Activated CD8-positive, alpha-beta memory T cell treated with anti-CD3 and anti-CD28 coated beads, Interleukin-2, amount 10 ng/mL, durations not matched to agents 7 days and 5 days (primary cell): Measurements from ENCODE around the gene SAV1. TPM values are rescaled to one million over a fixed set of nuclear protein-coding genes. Genes with fewer than 3 reads are reported as not detected.
"Not testable (repeated sequence)": the region's sequence is repeated elsewhere in the genome, so short reads cannot be mapped to it uniquely, and the experiment has no call there.

Experiments used
- ATAC-seq: fragments of 150-1000 bp; cut with Tn5 transposase; one replicate; pipeline ENCODE4 v1.10.0; 2021; ENCODE audit warnings: moderate library complexity
- CTCF ChIA-PET: fragments of 350-600 bp; sonication (Branson Sonifier 250); formaldehyde crosslinking; loops from one replicate; lab custom pipeline; 2021; ENCODE audit warnings: antibody characterized with exemption; lab: Charles Lee
- DNase-seq: peaks from one replicate; pipeline ENCODE4 v3.0.0-alpha.2; 2020
- H3K27ac Mint-ChIP-seq: one replicate; pipeline ENCODE4 v1.8.0; 2021; ENCODE audit warnings: mild to moderate bottlenecking, mixed read lengths
- H3K27me3 Mint-ChIP-seq: one replicate; pipeline ENCODE4 v1.8.0; 2021; ENCODE audit warnings: mixed read lengths
- H3K36me3 Mint-ChIP-seq: one replicate; pipeline ENCODE4 v1.8.0; 2021; ENCODE audit warnings: mild to moderate bottlenecking, mixed read lengths
- H3K4me1 Mint-ChIP-seq: one replicate; pipeline ENCODE4 v1.8.0; 2021; ENCODE audit warnings: mixed read lengths
- H3K4me3 Mint-ChIP-seq: one replicate; pipeline ENCODE4 v1.8.0; 2021; ENCODE audit warnings: mild to moderate bottlenecking, moderate library complexity, mixed read lengths
- H3K9me3 Mint-ChIP-seq: one replicate; pipeline ENCODE4 v1.8.0; 2022; ENCODE audit warnings: low read depth, mixed read lengths
- total RNA-seq, 2 experiments: library from RNA; stranded (reverse); gene quantifications; one replicate each; pipeline ENCODE4 v1.2.3, GENCODE V29; 2021

The SAV1 gene
- 1 to 10 TPM; 4.4 to 5.8 TPM for total RNA-seq

DNA sequence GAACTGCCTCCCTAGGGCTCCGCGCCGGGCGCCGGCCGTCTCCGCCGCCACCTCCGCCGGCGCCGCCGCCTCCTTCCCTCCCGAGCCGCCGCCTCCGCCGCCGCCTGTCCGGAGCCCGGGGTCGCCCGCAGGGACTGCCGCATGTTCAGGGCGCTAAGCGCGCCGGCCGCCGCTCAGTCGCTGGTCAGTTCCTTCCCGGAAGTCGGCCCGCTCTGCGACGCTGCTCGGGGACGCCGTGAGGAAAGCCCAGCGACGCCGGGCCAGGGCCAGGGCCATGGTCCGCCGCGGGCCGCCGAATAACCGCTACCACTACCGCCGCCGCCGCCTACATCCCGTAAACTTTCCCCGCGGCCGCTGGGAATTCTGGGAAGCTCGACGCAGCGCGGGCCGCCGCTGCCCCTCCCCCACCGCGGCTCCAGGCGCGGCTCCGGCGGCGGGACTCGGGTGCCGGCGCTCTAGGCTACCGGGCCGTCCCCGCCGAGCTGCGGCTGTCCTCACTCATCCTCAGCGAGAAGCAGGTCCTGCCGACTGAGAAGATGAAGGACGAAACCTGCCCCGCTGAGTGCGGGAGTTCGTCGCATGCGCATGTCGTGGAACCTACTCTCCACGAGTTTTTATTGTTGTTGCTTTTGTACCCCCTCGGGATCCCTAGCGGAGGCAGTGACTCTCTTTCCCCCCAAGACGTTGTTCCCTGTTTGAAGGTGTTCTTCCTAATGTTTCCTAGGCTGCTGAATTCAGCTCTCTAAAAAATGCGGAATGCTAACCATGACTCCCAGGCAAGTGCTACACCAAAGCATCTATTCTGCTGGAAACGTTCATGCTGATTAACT, at the start of gene SAV1:
SAV1 (minus strand) TSS at position 311 of the 830 bp plus-strand sequence. CDS start 339 bp downstream, outside the sequence.
- ATAC-seq (peak; percentile 81), DNase-seq (peak; percentile 62)
- CTCF ChIA-PET: interaction anchor here (0.9 kb wide), 1 partner anchor 24 kb away, joined by 3 read pairs; no protein-coding TSS in a partner anchor
- Mint-ChIP-seq H3K9me3 (no peaks in the 10 kb centered on the region), H3K4me1 (peaks cover 12% of the 10 kb centered on the region), H3K4me3 (no peak within 1 kb of the TSS), H3K36me3 (peaks cover 10% of the 10 kb centered on the region), H3K27me3 (no peaks in the 10 kb centered on the region), H3K27ac (peak within 1 kb of the TSS; percentile 58)

DNA sequence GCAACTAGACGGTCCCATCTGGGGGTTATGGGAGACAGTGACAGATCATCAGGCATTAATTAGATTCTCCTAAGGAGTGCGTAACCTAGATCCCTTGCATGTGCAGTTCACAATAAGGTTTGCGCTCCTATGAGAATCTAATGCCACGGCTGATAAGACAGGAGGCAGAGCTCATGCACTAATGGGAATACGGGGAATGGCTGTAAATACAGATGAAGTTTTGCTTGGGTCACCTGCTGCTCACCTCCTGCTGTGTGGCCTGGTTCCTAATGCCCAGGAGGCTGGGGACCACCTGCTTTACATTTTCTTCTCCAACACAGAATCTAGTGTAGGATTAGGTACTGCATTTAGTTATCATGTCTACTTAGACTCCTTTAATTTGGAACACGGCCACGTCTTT, 49.7 kb upstream of the SAV1 start:
- peaks cover 4% of the 10 kb centered on the region for H3K27me3 Mint-ChIP-seq
- CTCF ChIA-PET: interaction anchor here (0.7 to 1.3 kb wide), 2 partner anchors 11 to 60 kb away, joined by 3 to 4 read pairs; no protein-coding TSS in a partner anchor
- no peak overlapping the region for H3K4me3 Mint-ChIP-seq
- no peaks in the 10 kb centered on the region for H3K4me1 Mint-ChIP-seq
- peaks cover 13% of the 10 kb centered on the region for H3K36me3 Mint-ChIP-seq
- ATAC-seq (no peak), DNase-seq (no peak)
- H3K27ac Mint-ChIP-seq: no peak overlapping the region
- no peaks in the 10 kb centered on the region for H3K9me3 Mint-ChIP-seq

DNA sequence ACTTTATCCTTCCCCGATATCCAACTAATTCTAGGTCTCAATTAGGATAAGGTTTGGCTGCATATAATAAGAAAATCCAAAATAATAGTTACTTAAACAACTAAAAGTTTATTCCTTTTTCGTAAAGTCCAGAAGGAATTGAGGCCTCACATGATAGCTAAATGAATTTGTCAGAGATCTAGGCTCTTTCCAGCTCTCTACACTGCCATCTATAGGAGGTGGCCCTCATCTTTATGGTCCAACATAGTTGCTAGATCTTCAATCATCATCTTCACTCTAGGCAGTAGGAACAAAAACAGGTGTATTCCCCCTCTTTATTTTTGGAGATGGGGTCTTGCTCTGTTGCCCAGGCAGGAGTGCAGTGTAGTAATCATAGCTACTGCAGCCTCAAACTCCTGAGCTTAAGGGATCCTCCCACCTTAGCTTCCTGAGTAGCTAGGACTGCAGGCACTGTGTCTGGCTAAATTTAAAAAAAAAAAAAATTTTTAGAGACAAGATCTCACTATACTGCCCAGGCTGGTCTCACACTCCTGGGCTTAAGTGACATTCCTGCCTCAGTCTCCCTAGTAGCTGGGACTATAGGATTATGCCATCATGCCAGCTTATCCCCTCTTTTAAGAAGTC, 46.5 kb upstream of the SAV1 start:
- no peaks in the 10 kb centered on the region for H3K36me3 Mint-ChIP-seq
- H3K27me3 Mint-ChIP-seq: peaks cover 4% of the 10 kb centered on the region
- no peaks in the 10 kb centered on the region for H3K4me1 Mint-ChIP-seq
- H3K27ac Mint-ChIP-seq: no peak overlapping the region
- CTCF ChIA-PET: interaction anchor here (0.6 to 2.1 kb wide), 16 partner anchors 10 to 174 kb away, joined by 3 to 8 read pairs (median 3); no protein-coding TSS in a partner anchor
- no peak for DNase-seq
- ATAC-seq: peak; percentile 33
- no peaks in the 10 kb centered on the region for H3K9me3 Mint-ChIP-seq
- H3K4me3 Mint-ChIP-seq: no peak overlapping the region

- CTCF ChIA-PET: no interaction called here
- no peak overlapping the region for H3K4me3 Mint-ChIP-seq
- no peaks in the 10 kb centered on the region for H3K9me3 Mint-ChIP-seq
- no peak overlapping the region for H3K27ac Mint-ChIP-seq
- no peak for ATAC-seq
- no peaks in the 10 kb centered on the region for H3K36me3 Mint-ChIP-seq
- H3K4me1 Mint-ChIP-seq: no peaks in the 10 kb centered on the region
- DNase-seq: no peak
- peaks cover 4% of the 10 kb centered on the region for H3K27me3 Mint-ChIP-seq
Observed at GRCh38 chr14:50711043-50711442, 42.9 kb upstream of the SAV1 start.

DNA sequence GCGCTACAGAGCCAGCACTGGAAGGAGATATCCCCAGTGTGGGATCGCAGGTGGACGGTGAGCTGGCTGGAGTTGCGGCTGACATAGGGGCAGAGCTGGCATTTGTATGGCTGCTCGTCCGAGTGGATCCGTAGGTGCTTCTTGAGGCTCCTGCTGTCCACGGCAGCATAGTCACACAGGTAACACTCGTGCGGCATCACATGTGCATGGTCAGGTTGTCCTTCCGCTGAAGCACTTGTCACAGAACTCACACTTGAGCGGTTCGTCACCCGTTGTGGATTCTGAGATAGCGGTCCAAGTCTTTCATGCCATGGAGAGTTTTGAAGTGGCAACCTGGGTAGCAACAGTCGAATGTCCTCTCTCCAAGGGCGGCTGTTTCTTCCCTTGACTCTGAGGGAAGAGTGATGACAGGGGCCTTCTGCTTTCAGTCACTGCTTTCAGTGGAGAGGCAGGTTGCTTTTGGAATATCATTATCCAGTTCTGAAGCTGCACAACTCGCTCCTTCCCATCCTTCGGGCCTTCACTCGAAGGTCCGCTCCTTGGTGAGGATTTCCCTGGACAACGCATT, 37.0 kb upstream of the SAV1 start:
- Mint-ChIP-seq H3K27me3 (peaks cover 10% of the 10 kb centered on the region), H3K36me3 (no peaks in the 10 kb centered on the region), H3K4me3 (no peak overlapping the region), H3K4me1 (no peaks in the 10 kb centered on the region), H3K9me3 (no peaks in the 10 kb centered on the region), H3K27ac (no peak overlapping the region)
- CTCF ChIA-PET: interaction anchor here (1.6 kb wide), 1 partner anchor 9 kb away, joined by 3 read pairs; no protein-coding TSS in a partner anchor
- ATAC-seq (no peak), DNase-seq (no peak)

DNA sequence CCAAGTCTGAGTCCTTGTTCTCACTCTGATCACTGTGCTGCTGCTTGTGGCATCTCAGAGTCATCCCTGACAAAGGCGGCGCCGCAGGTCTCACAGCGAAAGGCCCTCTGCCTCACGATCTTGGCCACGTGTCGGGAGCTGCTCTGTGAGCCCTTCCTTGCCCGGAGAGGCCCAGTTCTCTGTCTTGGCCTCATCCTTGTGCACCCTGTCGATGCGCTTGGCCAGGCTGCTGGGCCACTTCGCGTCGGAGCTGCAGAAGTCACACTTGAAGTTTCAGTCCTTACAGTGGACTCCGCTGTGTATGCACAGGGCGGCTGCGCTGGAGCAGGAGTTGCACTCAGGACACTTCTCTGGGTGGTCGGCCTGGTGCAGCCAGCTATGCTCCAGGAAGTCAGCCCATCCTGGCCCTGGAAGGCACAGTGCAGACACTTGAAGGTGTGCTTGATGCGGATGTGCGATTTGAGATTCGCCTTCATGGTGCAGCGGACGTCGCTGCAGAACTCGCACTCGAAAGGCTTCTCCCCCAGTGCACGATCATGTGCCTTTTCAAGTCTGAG, 36.4 kb upstream of the SAV1 start:
- CTCF ChIA-PET: interaction anchor here (1.6 kb wide), 1 partner anchor 10 kb away, joined by 3 read pairs; no protein-coding TSS in a partner anchor
- DNase-seq (no peak), ATAC-seq (no peak)
- Mint-ChIP-seq H3K9me3 (no peaks in the 10 kb centered on the region), H3K27ac (no peak overlapping the region), H3K4me1 (no peaks in the 10 kb centered on the region), H3K27me3 (peaks cover 16% of the 10 kb centered on the region), H3K4me3 (no peak overlapping the region), H3K36me3 (no peaks in the 10 kb centered on the region)

DNA sequence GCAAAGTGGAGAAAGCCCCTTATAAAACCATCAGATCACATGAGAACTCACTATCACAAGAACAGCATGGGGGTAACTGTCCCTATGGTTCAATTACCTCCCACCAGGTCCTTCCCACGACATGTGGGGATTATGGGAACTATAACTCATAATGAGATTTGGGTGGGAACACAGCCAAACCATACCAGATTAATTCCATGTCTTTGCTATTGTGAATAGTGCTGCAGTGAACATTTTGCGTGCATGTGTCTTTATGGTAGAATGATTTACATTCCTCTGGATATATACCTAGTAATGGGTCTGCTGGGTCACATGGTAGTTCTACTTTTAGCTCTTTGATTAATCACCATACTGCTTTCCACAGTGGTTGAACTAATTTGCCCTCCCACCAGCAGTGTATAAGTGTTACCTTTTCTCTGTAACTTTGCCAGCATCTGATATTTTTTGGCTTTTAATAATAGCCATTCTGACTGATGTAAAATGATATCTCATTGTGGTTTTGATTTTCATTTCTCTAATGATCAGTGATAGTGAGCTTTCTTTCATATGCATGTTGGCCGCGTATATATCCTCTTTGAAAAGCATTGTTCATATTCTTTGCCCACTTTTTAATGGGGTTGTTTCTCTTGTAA, 29.7 kb upstream of the SAV1 start:
- Mint-ChIP-seq H3K36me3 (no peaks in the 10 kb centered on the region), H3K9me3 (peaks cover 3% of the 10 kb centered on the region), H3K4me1 (no peaks in the 10 kb centered on the region), H3K27ac (no peak overlapping the region), H3K27me3 (peaks cover 25% of the 10 kb centered on the region), H3K4me3 (no peak overlapping the region)
- DNase-seq (no peak), ATAC-seq (no peak)
- CTCF ChIA-PET: interaction anchor here (1.0 kb wide), 1 partner anchor 11 kb away, joined by 3 read pairs; no protein-coding TSS in a partner anchor

GRCh38 chr14:50694260-50694659, 26.2 kb upstream of the SAV1 start:
- DNase-seq, ATAC-seq, H3K4me3 Mint-ChIP-seq, H3K9me3 Mint-ChIP-seq, H3K27ac Mint-ChIP-seq, H3K36me3 Mint-ChIP-seq, H3K4me1 Mint-ChIP-seq, CTCF ChIA-PET: not testable (repeated sequence)
- H3K27me3 Mint-ChIP-seq: peaks cover 11% of the 10 kb centered on the region

GRCh38 chr14:50688875-50689274, 20.8 kb upstream of the SAV1 start:
- Mint-ChIP-seq H3K36me3 (peaks cover 3% of the 10 kb centered on the region), H3K4me1 (no peaks in the 10 kb centered on the region), H3K27me3 (peaks cover 4% of the 10 kb centered on the region), H3K27ac (no peak overlapping the region), H3K4me3 (no peak overlapping the region), H3K9me3 (peaks cover 9% of the 10 kb centered on the region)
- ATAC-seq: no peak
- CTCF ChIA-PET: no interaction called here
- DNase-seq: no peak

GRCh38 chr14:50679674-50680073, 11.6 kb upstream of the SAV1 start:
- no peak for DNase-seq
- H3K36me3 Mint-ChIP-seq: no peaks in the 10 kb centered on the region
- peaks cover 8% of the 10 kb centered on the region for H3K4me1 Mint-ChIP-seq
- H3K9me3 Mint-ChIP-seq: no peaks in the 10 kb centered on the region
- ATAC-seq: no peak
- no peaks in the 10 kb centered on the region for H3K27me3 Mint-ChIP-seq
- H3K4me3 Mint-ChIP-seq: no peak overlapping the region
- no peak overlapping the region for H3K27ac Mint-ChIP-seq
- CTCF ChIA-PET: interaction anchor here (0.7 kb wide), 1 partner anchor 9 kb away, joined by 3 read pairs; no protein-coding TSS in a partner anchor

GRCh38 chr14:50678163-50678562, 10.1 kb upstream of the SAV1 start:
- no peak overlapping the region for H3K4me3 Mint-ChIP-seq
- no peaks in the 10 kb centered on the region for H3K9me3 Mint-ChIP-seq
- DNase-seq (no peak), ATAC-seq (no peak)
- H3K27me3 Mint-ChIP-seq: no peaks in the 10 kb centered on the region
- H3K36me3 Mint-ChIP-seq: no peaks in the 10 kb centered on the region
- peaks cover 8% of the 10 kb centered on the region for H3K4me1 Mint-ChIP-seq
- no peak overlapping the region for H3K27ac Mint-ChIP-seq
- CTCF ChIA-PET: interaction anchor here (0.9 kb wide), 1 partner anchor 99 kb away, joined by 4 read pairs; no protein-coding TSS in a partner anchor

DNA sequence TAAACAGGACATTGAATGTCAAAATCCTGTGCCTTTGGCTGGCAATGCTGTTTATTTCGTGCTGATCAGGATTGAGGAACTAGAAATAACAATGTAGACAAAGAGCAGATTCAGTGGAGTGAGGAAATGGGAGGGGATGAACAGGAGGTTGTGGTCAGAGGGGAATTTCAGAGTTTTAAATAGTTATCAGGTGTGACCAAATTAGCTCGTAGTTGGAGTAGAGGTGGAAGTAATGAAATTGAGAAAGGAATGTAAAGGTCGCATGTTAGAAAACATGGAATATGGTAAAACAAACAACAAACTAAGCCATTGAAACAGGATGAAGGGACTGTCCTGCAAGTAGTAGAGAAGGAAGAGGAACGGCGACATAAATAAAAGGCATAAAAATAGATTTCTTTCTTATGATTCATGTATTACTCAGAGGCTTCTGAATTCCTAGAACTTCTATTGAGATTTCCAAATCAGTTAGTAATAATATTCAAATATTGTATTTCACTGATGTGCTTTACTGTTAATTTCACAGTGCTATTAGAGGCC, 9.5 kb upstream of the SAV1 start:
- Mint-ChIP-seq H3K27ac (no peak overlapping the region), H3K36me3 (no peaks in the 10 kb centered on the region), H3K4me1 (peaks cover 8% of the 10 kb centered on the region), H3K27me3 (no peaks in the 10 kb centered on the region), H3K4me3 (no peak overlapping the region), H3K9me3 (no peaks in the 10 kb centered on the region)
- DNase-seq (no peak), ATAC-seq (no peak)
- CTCF ChIA-PET: interaction anchor here (0.9 kb wide), 1 partner anchor 101 kb away, joined by 4 read pairs; no protein-coding TSS in a partner anchor
